Activated CD8-positive, alpha-beta T cell treated with anti-CD3 and anti-CD28 coated beads for 36 hours (primary cell): ENCODE data around the gene GARIN5B. TPM values are rescaled to one million over a fixed set of nuclear protein-coding genes. Genes with fewer than 3 reads are reported as not detected.

ENCODE experiments used
- ATAC-seq: fragments of 200-7000 bp; cut with Tn5 transposase; one replicate; pipeline ENCODE4 v1.10.0; 2021; ENCODE audit warnings: mild to moderate bottlenecking, moderate library complexity
- CTCF ChIA-PET: fragments of 350-600 bp; sonication (Branson Sonifier 250); formaldehyde crosslinking; loops from one replicate; lab custom pipeline; 2021; ENCODE audit warnings: antibody characterized with exemption; lab: Charles Lee
- POLR2A ChIA-PET: fragments of 350-600 bp; sonication (Branson Sonifier 250); formaldehyde crosslinking; loops from one replicate; lab custom pipeline; 2021; ENCODE audit warnings: antibody characterized with exemption; lab: Charles Lee
- DNase-seq: peaks from one replicate; pipeline ENCODE4 v3.0.0-alpha.2; 2020
- H3K27ac Mint-ChIP-seq: one replicate; pipeline ENCODE4 v1.8.0; 2021; ENCODE audit warnings: mild to moderate bottlenecking, mixed read lengths
- H3K27me3 Mint-ChIP-seq: one replicate; pipeline ENCODE4 v1.8.0; 2021; ENCODE audit warnings: mixed read lengths
- H3K36me3 Mint-ChIP-seq: one replicate; pipeline ENCODE4 v1.8.0; 2021; ENCODE audit warnings: low read depth, mixed read lengths
- H3K4me1 Mint-ChIP-seq: one replicate; pipeline ENCODE4 v1.8.0; 2021; ENCODE audit warnings: low read depth, mixed read lengths
- H3K4me3 Mint-ChIP-seq: one replicate; pipeline ENCODE4 v1.8.0; 2021; ENCODE audit warnings: mild to moderate bottlenecking, moderate library complexity, mixed read lengths
- H3K9me3 Mint-ChIP-seq: one replicate; pipeline ENCODE4 v1.8.0; 2021; ENCODE audit warnings: mixed read lengths
- intact Hi-C: fragments of 100-400 bp; cut with micrococcal nuclease; formaldehyde crosslinking; loops from one replicate; pipeline ENCODE4 v1.10.0; 2022
- total RNA-seq, 2 experiments: library from RNA; stranded (reverse); gene quantifications; one replicate each; pipeline ENCODE4 v1.2.3, GENCODE V29; 2021
- TF ChIP-seq, protein P1 (sequence below): fragments of 200-600 bp; IDR thresholded peaks from one replicate; pipeline ENCODE4 v1.8.0; 2022; ENCODE audit warnings: antibody characterized with exemption, mild to moderate bottlenecking

The GARIN5B gene
- total RNA-seq, 2 experiments from 2014 or later, result not detected

DNA sequence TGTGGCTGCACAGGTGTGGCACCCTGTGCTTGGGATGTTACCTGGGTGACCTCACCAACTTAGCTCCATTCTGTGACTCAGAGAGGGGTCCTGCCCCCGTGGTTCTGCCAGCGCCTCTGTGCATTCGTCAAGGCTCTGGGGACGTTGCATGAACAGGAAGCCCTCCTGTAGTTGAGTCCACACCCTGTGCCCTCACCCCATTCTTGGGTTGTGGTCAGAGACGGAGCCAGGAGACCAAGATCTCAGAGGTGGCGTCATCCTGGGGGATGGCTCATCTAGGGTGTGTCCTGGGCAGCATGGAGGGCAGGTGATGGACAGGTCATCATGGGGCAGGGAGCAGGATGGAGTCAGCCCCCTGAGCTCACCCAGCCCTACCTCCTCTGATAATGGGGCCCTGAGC, 11.0 kb downstream of the GARIN5B start:
- intact Hi-C loops, result no loop called here
- Mint-ChIP-seq H3K4me1 (peaks cover 15% of the 10 kb centered on the region), H3K4me3 (no peak overlapping the region), H3K36me3 (peaks cover 3% of the 10 kb centered on the region), H3K27me3 (peaks cover 48% of the 10 kb centered on the region), H3K27ac (no peak overlapping the region), H3K9me3 (no peaks in the 10 kb centered on the region)
- TF ChIP-seq, protein P1, sequence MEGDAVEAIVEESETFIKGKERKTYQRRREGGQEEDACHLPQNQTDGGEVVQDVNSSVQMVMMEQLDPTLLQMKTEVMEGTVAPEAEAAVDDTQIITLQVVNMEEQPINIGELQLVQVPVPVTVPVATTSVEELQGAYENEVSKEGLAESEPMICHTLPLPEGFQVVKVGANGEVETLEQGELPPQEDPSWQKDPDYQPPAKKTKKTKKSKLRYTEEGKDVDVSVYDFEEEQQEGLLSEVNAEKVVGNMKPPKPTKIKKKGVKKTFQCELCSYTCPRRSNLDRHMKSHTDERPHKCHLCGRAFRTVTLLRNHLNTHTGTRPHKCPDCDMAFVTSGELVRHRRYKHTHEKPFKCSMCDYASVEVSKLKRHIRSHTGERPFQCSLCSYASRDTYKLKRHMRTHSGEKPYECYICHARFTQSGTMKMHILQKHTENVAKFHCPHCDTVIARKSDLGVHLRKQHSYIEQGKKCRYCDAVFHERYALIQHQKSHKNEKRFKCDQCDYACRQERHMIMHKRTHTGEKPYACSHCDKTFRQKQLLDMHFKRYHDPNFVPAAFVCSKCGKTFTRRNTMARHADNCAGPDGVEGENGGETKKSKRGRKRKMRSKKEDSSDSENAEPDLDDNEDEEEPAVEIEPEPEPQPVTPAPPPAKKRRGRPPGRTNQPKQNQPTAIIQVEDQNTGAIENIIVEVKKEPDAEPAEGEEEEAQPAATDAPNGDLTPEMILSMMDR, result no peak
- no peak for ATAC-seq
- ChIA-PET POLR2A (interaction anchor here (0.6 to 1.8 kb wide), 4 partner anchors 14 to 101 kb away, joined by 3 to 9 read pairs (median 3); partner anchors contain the start of gene TMEM238), CTCF (no interaction called here)
- DNase-seq, result peak; percentile 30

- TF ChIP-seq, protein P1, result no peak
- ChIA-PET POLR2A (interaction anchor here (0.8 to 4.0 kb wide), 2 partner anchors 13 to 57 kb away, joined by 3 to 22 read pairs; partner anchors contain the start of genes KMT5C and UBE2S), CTCF (no interaction called here)
- Mint-ChIP-seq H3K27ac (no peak overlapping the region), H3K4me1 (peaks cover 15% of the 10 kb centered on the region), H3K27me3 (peaks cover 45% of the 10 kb centered on the region), H3K4me3 (no peak overlapping the region), H3K36me3 (peaks cover 3% of the 10 kb centered on the region), H3K9me3 (no peaks in the 10 kb centered on the region)
- intact Hi-C loops, result no loop called here
- DNase-seq (no peak), ATAC-seq (no peak)
Measured at GRCh38 chr19:55350620-55351315, 12.3 kb downstream of the GARIN5B start.

GRCh38 chr19:55348317-55349034, 14.6 kb downstream of the GARIN5B start:
- CTCF ChIA-PET, result interaction anchor here (1.3 kb wide), 1 partner anchor 47 kb away, joined by 4 read pairs; no protein-coding TSS in a partner anchor
- intact Hi-C loops, result no loop called here
- Mint-ChIP-seq H3K4me1 (peaks cover 11% of the 10 kb centered on the region), H3K27me3 (peaks cover 32% of the 10 kb centered on the region), H3K4me3 (no peak overlapping the region), H3K27ac (no peak overlapping the region), H3K36me3 (peaks cover 13% of the 10 kb centered on the region), H3K9me3 (no peaks in the 10 kb centered on the region)
- DNase-seq, result no peak
- POLR2A ChIA-PET, result interaction anchor here (0.6 to 4.0 kb wide), 5 partner anchors 10 to 59 kb away, joined by 3 to 22 read pairs (median 4); partner anchors contain the start of genes KMT5C, TMEM238 and UBE2S
- no peak for ATAC-seq
- TF ChIP-seq, protein P1, result no peak

DNA sequence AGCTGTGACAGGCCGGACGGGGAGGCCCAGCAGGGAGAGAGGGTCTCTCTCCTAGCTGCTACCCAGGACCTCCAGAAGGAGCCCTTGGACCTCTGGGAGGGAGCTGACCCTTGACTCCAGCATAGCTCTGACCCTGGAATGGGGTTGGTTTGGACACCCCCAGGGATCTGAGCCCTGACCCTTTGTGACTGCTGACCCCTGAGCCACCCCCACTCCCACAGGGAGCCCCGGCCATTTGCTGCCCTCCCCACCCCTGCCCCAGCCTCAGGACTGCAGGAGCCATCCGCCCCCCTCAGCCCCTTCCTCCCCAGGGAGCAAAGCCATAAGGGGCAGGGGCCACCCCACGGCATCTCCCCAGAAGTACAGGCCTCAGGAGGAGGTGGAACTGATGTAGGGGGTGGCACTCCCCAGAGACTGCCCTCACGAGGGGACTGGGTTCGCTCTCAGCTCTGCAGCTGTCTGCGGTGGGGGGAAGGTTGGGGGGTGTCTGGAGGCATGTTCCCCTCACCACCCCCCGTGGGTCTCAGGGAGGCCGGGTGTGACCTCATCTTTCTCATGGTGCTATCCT, 15.5 kb downstream of the GARIN5B start:
- H3K36me3 Mint-ChIP-seq, result peaks cover 16% of the 10 kb centered on the region
- H3K4me3 Mint-ChIP-seq, result no peak overlapping the region
- peaks cover 23% of the 10 kb centered on the region for H3K27me3 Mint-ChIP-seq
- H3K4me1 Mint-ChIP-seq, result peaks cover 2% of the 10 kb centered on the region
- H3K27ac Mint-ChIP-seq, result no peak overlapping the region
- ChIA-PET CTCF (no interaction called here), POLR2A (interaction anchor here (1.1 to 4.0 kb wide), 3 partner anchors 9 to 60 kb away, joined by 3 to 22 read pairs (median 7); partner anchors contain the start of genes KMT5C and UBE2S)
- ATAC-seq (no peak), DNase-seq (no peak)
- H3K9me3 Mint-ChIP-seq, result no peaks in the 10 kb centered on the region
- TF ChIP-seq, protein P1, result no peak
- intact Hi-C loops, result no loop called here
